G401 (cell line): ENCODE measurements around the gene SPSB3. TPM values are rescaled to one million over a fixed set of nuclear protein-coding genes. Genes with fewer than 3 reads are reported as not detected.

Experiments
- DNase-seq: peaks from one replicate; pipeline ENCODE4 v3.0.0-alpha.2; 2015; ENCODE audit warnings: low spot score
- in situ Hi-C: cut with HindIII; loops from 2 replicates; pipeline ENCODE4 v1.10.0; 2016; ENCODE audit warnings: low sequenced_read_pairs, mixed read lengths
- total RNA-seq: library from RNA; depleted of rRNA; stranded (reverse); fragments of >200 nt; shearing (Covaris generic); gene quantifications from 2 replicates; pipeline ENCODE4 v1.2.3, GENCODE V29; 2014

SPSB3 gene
- total RNA-seq, 1 experiment from 2014 or later = 14.0 TPM

GRCh38 chr16:1768767-1769401, 13.5 kb downstream of the SPSB3 start:
- in situ Hi-C loops = no loop called here
- no peak for DNase-seq

GRCh38 chr16:1768061-1768766, 14.2 kb downstream of the SPSB3 start:
- no peak for DNase-seq
- in situ Hi-C loops = no loop called here

GRCh38 chr16:1767116-1767994, 15.0 kb downstream of the SPSB3 start:
- in situ Hi-C loops = no loop called here
- no peak for DNase-seq

GRCh38 chr16:1766701-1767100, 15.7 kb downstream of the SPSB3 start:
- in situ Hi-C loops = no loop called here
- DNase-seq = no peak

GRCh38 chr16:1766231-1766630, 16.1 kb downstream of the SPSB3 start:
- in situ Hi-C loops = no loop called here
- no peak for DNase-seq

GRCh38 chr16:1765826-1766225, 16.5 kb downstream of the SPSB3 start:
- DNase-seq = no peak
- in situ Hi-C loops = no loop called here

GRCh38 chr16:1764971-1765370, 17.4 kb downstream of the SPSB3 start:
- in situ Hi-C loops = no loop called here

GRCh38 chr16:1763521-1764511, 18.6 kb downstream of the SPSB3 start:
- DNase-seq = peak; percentile 75
- in situ Hi-C loops = no loop called here

More at GRCh38 chr16:1764971-1765370, 17.4 kb downstream of the SPSB3 start:
- DNase-seq = no peak

- no peak for DNase-seq
- in situ Hi-C loops = no loop called here
Observed at GRCh38 chr16:1762879-1763520, 19.4 kb downstream of the SPSB3 start.

- in situ Hi-C loops = no loop called here
- DNase-seq = no peak
Observed at GRCh38 chr16:1762196-1762878, 20.0 kb downstream of the SPSB3 start.

- DNase-seq = no peak
- in situ Hi-C loops = no loop called here
Observed at GRCh38 chr16:1761751-1762150, 20.6 kb downstream of the SPSB3 start.

GRCh38 chr16:1760911-1761310, 21.5 kb downstream of the SPSB3 start:
- in situ Hi-C loops = no loop called here
- DNase-seq = no peak

GRCh38 chr16:1759511-1759910, 22.9 kb downstream of the SPSB3 start:
- in situ Hi-C loops = no loop called here
- DNase-seq = no peak

- in situ Hi-C loops = no loop called here
- no peak for DNase-seq
Observed at GRCh38 chr16:1758923-1759322, 23.4 kb downstream of the SPSB3 start.

GRCh38 chr16:1757714-1758461, 24.5 kb downstream of the SPSB3 start:
- in situ Hi-C loops = no loop called here
- no peak for DNase-seq

GRCh38 chr16:1754204-1754603, 28.2 kb downstream of the SPSB3 start:
- in situ Hi-C loops = no loop called here

GRCh38 chr16:1752853-1753252, 29.5 kb downstream of the SPSB3 start:
- in situ Hi-C loops = no loop called here
- peak; percentile 93 for DNase-seq

More at GRCh38 chr16:1754204-1754603, 28.2 kb downstream of the SPSB3 start:
- DNase-seq = no peak
